T-helper 1 cell treated with Interleukin-12 subunit alpha and Interleukin-12 subunit beta and Interleukin-4 antibody, amounts not matched to agents 30 ng/mL and 1 ng/mL, for 36 hours (primary cell): Measurements from ENCODE around the gene CHMP6. TPM values are rescaled to one million over a fixed set of nuclear protein-coding genes. Genes with fewer than 3 reads are reported as not detected.

Experiments
- intact Hi-C: fragments of 100-400 bp; cut with micrococcal nuclease; formaldehyde crosslinking; loops from one replicate; pipeline ENCODE4 v1.15.1; 2024
- total RNA-seq: library from RNA; stranded (reverse); gene quantifications from 2 replicates; pipeline ENCODE4 v1.2.3, GENCODE V29; 2022

The CHMP6 gene
- total RNA-seq, 1 donor from 2014 or later, result 43.0 TPM

DNA sequence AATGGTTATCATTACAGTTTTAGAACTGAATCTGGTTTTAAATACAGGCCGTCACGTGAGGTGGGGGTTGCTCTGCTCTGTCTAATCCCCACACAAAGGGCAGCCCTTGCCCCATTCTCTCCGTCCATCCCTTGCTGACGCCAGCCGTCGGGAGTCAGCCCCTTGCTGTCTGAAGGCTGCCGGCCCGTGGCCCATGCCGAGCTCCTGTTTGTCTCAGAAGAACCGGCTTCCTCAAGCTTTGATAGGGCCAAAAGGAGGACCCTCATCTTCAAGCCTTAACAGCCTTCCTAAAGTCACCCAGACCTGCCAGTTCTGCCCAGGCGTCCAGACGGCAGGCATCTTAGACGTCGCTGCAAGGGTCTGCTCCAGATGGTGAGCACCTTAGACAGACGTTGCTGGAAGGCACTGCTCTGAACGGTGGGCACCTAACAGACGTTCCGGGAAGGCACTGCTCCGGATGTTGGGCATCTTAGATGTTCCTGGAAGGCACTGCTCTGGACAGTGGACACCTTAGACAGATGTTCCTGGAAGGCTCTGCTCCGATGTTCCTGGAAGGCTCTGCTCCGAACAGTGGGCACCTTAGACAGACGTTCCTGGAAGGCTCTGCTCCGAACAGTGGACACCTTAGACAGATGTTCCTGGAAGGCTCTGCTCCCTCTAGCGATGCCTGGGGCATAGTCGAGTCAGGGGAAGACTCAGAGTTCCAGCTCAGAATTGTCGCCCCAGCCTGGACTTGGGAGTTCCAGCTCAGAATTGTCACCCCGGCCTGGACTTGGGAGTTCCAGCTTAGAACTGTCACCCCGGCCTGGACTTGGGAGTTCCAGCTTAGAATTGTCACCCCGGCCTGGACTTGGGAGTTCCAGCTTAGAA lies 35.1 kb upstream of the CHMP6 start:
- intact Hi-C loops, result no loop called here

DNA sequence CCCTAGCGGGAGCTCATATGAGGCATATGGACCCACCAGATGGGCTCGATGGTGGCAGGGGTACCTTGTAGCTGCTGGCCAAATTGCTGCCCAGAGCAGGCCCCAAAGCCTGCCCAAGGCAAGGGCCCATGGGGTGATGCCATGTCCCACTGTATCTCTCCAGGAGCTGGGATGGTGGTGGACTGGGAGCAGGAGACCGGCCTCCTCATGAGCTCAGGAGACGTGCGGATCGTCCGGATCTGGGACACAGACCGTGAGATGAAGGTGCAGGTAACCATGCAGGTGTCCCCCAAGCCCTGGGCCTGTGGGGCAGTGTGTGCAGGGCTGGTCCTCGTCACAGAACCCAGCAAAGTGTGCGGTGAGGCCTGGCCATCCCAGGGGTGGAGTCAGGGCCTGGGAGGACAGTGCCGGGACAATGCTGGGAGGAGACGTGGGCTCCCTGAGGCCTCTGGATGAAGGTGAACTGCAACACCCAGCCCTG lies 34.1 kb upstream of the CHMP6 start:
- intact Hi-C loops, result no loop called here

DNA sequence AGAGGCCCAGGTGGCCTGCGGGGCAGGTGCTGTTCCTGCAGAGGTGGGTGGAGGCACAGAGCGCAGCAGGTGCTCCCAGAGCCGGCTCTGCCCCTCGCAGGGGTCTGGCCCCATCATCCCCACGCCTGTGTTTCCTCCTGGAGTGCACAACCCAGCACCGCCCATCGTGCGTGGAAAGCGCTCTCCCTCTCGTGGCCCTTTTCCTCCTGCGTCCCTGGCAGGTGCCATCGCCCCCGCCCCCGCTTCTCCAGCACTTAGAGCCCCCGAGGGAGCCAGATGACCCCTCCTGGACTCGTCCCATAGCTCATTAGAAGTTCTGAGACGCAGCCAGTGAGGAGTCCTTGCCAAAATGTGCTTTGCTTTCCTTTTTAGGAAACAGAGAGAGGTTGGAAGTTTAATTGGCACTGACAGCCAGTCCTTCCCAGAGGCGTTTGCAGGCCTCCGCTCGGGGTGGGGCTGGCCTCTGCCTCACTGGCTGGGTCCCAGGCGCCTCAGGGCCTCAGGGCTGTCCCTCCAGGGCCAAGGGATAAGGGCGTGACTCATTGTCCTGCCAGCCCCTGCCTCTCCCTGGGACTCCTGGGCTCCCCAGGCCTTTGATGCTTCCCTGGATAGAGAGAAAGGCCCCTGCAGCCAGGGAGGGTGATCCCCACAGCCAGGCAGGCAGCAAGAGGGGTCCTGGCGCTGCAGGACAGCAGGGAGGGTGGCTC lies 32.2 kb upstream of the CHMP6 start:
- intact Hi-C loops, result no loop called here

DNA sequence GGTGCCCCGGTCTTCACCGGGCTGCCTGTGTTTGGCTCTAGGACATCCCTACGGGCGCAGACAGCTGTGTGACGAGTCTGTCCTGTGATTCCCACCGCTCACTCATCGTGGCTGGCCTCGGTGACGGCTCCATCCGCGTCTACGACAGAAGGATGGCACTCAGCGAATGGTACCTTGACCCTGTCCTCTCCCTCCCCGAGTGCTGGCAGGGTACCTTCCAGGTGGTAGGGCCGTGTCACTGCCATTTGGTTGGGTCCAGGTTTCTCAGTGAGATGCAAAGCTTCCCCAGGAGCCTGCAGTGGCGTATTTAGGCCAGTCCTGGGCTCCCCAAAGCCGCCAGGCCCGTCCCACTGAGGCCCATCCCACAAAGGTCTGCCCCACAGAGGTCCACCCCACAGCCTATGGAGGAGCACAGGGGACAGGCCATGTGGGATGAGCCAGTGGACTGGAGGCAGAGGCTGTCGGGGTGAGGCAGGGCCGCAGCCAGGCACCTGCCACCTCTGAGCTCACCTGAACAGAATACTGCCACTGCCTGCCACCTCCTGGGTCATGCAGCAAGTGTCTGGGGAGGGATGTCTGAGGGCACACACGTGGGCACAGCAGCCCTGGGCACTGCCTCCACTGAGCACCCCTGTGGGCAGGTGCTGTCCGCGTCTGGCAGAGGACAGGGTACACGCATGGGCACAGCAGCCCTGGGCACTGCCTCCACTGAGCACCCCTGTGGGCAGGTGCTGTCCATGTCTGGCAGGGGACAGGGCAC lies 31.4 kb upstream of the CHMP6 start:
- intact Hi-C loops, result no loop called here

DNA sequence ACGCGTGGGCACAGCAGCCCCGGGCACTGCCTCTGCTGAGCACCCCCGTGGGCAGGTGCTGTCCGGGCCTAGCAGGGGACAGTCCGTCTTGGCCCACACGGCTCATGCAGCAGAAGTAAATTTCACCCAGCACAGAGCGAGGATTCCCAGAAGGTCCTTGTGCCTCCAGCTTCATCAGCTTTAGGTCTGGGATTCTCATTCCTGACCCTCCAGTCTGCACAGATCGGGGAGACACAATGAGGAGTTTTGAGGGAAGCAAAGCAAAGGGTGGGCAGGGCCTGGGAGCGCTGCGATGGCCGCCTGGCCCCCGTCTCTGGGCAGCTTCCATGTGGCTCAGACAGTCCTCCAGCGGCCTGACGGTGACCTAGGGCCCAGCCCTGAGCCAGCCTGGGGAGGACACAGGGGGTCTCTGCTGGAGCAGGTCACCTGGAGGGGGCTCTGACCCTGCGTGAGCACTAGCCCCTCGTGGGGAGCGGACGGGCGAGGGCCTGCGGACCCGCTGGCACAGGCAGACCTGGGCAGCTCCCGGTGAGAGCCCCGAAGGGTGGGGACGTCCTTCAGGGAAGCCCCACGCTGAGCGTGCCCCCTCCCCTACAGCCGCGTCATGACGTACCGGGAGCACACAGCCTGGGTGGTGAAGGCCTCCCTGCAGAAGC lies 30.7 kb upstream of the CHMP6 start:
- intact Hi-C loops, result no loop called here

DNA sequence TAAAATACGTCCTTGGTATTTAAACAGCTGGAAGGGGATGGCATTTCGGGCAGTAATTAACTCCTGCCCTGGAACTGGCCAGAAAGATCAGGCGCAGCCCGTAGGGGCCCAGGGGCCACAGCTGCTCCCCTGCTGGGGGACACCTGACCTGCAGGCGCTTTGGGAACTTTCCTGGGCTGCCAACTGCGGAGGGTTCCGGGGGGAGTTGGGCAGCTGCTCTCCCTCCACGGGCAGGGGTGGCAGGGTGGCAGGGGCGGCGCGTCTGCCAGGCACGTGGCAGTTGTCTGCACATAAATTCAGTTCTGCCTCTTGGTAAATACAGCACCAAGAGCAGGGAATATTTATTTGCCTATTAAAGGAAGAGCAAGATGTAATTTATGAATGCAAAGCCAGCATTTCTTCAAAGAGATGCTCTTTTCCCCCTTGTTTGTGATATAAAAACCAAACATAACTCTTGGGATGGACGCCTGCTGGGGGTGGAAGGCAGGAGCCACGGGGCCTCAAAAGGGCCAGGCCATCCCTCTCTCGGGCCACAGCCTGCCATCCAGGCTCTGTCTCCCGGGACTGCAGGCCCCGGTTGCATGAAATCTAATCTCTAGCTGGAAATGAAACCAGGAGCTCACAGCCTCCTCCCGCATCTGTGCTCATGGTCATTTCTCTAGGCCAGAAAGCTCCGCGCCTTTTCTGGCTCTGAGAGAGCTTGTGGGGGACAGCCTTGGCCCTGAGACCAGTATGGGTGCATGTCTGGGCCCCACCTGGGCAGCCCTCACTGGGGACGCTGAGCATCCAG lies 29.9 kb upstream of the CHMP6 start:
- intact Hi-C loops, result no loop called here

DNA sequence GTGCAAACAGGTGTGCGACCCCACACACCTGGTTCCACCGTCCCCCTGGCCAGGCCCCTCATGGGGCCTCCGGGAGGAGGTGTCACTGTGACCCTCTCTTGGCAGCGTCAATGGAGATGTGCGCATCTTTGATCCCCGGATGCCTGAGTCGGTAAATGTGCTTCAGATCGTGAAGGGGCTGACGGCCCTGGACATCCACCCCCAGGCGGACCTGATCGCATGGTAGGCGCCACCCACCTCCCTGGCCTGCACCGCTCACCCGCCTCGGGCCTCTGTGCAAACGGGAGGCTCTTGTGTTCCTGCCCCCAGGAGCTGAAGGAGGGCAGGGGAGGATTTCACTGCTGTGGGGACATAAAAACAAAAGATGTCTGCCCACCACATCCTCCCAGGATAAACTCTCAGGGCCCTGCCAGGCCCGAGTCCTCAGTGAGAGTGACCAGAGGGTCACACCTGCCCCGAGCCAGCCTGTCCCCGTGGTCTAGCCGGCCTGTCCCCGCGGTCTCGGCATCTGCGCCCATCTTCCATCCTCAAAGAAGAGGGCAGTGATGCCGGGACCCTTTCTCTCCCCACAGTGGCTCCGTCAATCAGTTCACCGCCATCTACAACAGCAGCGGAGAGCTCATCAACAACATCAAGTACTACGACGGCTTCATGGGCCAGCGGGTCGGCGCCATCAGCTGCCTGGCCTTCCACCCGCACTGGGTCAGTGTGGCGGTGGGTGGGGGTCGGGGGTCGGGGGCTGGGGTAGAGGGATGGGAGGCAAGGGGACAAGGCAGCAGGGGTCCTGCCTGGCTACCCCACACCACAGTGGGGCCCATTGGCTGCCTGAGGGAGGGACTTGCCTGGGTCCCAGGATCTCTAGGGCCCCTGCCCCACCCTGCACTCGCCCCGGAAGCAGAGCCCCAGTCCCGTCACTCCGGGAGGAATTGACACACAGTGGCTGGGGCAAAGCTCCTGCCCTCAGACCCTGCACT lies 29.0 kb upstream of the CHMP6 start:
- intact Hi-C loops, result no loop called here

DNA sequence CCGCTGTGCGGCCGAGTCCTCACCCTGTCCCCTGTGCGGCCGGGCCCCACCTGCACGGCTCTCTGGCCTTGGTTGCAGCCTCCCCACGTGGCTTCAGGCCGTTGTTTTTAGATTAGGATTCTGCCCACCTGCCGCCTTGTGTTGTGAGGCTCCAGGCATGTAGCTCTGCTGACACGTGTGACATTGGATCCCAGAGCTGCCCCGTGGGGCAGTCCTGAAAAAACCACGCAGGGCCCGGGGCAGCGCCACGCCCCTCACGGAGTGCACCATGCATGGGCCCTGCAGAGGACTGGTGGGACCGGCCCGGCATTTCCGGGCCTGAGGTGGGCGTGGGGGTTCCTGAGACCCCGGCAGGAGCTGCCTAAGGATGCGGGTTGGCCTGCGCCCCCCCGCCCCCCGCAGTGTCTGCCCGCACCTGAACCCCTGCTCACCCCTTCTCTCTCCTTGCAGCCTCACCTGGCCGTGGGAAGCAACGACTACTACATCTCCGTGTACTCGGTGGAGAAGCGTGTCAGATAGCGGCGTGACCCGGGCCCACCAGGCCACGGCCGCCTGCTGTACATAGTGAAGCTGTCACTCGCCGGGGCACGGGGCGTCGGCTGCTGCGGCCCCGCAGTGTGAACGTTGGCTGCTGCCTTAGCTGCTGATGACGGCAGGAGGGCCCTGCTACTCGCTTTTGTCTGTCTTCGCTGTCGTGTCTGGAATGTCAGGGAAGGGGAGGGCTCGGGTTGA lies 27.7 kb upstream of the CHMP6 start:
- intact Hi-C loops, result no loop called here

DNA sequence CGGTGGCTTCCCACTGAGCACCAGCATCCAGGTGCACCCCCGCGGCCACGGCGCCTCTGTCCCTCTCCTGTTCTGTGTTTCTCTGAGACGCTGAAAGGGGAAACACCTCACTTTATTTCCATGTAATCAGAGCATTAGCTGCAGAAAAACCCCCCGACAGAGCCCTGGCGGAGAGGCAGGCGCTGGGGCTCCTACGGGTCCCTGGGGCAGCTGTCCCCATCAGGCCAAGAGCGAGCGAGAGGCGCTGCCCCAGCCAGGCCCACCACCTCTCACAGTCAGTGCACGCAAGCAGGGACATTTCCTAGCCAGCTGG lies 27.1 kb upstream of the CHMP6 start:
- intact Hi-C loops, result no loop called here

DNA sequence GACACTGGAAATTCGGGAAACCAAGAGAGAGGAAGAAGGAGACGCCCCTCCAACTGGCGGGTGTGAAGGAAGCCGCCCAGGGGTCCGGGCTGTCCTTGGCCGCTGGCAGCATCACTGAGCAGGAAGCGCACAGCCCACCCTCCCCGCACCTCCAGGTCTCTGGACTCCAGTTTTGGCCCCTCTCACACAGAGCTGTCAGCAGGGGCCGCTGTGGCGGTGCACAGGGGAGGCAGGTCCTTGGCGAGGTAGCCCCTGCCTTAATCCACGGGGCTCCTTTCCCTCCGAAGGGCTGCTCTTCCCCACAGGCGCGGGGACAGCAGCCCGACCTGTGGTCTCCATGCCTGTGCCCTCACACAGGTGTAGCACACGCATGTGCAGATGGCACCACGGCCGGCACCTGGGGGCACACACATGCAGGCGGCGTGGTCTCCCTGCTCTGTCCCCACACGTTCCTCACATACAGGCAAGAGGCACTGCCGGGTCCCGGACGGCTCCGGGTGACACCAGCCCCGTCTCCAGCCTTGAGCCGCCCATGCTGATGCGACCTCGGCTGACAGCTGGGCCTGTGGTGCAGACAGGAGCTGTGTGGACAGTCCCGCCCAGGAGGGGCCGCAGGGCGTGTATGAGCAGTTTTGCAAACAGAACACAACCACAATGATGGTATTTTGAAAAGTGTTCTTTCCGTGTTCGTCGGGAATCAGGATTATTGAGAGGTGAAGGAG lies 26.6 kb upstream of the CHMP6 start:
- intact Hi-C loops, result no loop called here

DNA sequence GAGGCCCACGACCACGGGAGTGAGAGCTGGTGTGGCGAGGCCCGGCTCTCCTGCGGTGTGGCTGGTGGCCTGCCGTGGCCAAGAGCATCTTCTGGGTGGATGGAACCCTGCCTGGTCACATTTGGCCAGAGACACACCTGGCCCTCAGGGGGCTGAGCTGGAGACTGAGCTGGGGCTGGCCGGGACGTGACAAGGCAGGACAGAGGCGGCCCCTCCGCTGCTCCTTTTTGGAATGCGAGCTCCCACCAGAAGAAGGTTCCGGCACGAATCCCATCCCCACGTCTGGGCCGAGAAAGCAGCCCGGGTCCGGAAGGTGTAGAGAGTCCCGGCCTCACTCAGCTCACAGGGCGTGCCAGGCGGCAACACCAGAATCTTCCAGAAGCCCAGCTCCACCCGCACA lies 26.0 kb upstream of the CHMP6 start:
- intact Hi-C loops, result no loop called here

DNA sequence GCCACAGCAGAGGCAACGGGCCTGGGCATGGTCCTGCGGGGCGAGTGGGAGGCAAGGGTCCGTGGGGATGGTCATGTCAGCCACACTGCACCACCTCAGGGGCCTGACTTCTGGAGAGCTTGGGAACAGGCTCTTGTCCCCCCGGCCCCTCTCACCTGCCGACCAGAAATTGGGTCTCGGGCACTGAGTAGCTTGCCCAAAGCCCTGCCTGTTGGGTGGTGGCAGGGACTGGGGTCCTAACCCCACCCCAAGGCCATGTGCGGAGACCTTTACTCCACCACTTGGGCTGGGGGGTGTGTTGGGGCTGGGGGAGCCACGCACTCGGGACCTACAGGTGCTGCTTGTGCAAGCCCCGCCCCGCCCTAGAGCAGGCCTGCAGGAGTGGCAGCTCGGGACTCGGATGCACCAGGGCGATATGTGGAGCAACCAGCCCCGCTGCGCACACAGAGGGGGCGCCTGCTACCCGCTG lies 24.2 kb upstream of the CHMP6 start:
- intact Hi-C loops, result no loop called here

DNA sequence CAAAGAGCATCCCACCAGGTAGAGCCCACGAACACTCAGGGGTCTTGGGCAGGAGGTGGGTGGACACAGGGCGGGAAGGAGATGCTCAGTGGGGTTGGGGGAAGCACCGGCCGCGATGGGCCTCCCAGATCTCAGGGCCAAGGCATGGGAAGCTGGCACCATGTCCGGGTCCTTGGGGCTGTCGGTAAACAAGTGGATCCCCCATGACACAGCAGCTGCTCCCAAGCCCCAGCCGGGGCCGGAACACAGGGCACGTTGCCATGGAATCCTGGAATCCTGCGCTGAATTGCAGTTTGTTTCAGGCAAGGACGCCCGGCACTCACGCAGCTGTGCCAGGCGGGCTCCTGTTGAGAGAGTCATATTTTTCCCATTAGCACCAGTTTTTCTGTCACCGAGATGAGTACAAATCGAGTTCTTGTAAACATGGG lies 23.0 kb upstream of the CHMP6 start:
- intact Hi-C loops, result no loop called here

DNA sequence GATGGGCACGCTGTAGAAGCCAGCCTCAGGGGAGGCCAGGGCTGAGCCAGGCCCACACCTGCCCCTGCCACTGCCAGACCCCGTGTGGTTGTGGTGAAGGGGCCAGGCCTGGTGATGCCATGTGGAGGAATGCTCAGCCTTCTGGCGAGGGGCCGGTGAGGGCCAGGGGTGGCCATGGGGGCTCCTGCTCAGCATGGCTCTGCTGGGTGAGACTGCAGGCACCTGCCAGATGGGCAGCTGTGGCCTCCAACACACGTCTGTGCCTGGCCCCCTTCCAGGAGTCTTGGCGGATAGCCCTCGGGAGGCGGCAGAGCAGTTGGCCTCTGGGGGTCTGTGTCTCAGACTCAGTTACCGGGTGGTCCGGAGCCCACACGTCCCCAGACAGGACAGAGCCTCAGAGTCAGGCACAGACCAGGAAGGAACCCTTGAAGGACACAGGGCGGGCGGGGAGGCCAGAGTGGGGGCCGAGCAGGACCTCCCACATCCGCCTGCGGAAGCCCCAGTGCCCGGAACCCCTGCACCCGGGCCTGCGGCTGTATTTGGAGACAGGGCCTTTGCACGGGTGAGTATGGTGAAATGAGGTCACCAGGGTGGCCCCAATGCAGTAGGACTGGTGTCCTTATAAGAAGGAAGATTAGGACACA lies 22.5 kb upstream of the CHMP6 start:
- intact Hi-C loops, result no loop called here

DNA sequence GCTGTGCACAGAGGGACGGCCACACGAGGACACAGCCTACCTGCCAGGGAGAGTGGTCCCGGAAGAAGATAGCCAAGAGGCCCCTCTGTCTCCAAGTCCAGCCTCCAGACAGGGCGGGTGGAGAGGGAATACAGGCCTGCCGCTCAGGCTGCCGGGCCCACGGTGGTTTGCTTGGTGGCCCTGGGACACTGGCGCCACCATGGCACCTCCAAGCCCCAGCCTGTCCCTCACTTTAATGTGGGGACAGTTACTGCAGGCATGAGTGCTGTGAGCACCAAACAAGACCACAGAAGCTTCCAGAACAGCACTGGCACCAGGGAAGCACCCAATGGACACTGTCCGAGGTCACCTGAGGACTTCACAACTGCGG lies 22.0 kb upstream of the CHMP6 start:
- intact Hi-C loops, result loop anchor here (1.0 kb wide), 1 partner anchor 542 kb away; no protein-coding TSS in a partner anchor

DNA sequence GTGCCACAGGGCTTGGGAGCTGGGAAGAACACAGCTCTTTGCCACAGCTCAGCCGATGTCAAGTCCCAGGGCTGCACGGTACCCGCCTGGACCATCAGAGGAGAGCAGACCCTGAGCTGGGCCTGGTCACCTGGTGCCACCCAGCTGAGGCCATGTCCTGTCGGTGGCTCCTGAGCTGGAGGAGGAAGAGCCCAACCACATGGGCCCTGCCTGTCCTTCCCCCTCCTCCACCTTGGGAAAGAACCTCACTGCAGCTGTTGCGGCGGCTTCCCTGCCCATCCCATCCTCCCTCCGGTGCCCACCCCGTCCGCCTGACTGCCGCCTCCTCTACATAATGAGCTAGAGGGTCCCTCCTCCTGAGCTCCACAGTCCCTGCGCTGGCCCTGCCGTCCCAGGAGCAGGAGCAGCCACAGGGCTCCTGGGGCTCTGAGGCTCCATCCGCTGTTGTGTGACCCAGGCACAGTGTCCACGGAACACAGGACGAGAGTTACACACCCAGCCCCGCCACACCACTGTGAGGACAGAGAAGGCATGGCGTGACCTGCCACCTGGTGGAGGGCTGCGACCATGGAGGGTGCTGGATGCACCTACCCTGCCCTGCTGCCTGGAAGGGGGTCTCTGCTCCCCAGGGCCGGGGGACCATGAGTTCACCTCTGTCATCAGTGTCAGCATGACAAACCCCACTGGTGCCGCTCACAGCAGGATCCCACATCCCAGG lies 21.4 kb upstream of the CHMP6 start:
- intact Hi-C loops, result loop anchor here (1.0 kb wide), 1 partner anchor 543 kb away; no protein-coding TSS in a partner anchor
